ENCODE measurements around the gene SEC16B. TPM values are rescaled to one million over a fixed set of nuclear protein-coding genes. Genes with fewer than 3 reads are reported as not detected.

SEC16B gene
- total RNA-seq, 1 donor from 2014 or later: 9.6 TPM

DNA sequence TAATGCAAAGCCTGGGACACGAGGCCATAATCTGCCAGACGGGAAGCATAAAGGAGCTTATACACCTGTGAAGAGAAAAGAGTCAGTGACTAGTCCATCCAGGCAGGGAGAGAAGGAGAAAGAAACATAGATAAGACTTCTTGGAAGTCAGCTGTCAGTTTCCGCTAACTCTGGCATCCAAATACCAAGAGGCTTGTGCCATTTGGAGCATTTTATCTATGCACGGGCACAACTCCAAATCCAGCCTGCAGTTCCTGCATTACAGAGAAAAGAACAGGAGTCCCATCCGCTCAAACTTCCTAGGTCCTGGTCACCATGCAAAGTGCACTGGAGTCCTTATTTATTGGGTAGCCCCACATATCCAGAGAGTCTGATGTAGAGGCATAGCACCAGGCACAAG, 27.9 kb downstream of the SEC16B start:
- no peak for DNase-seq

DNA sequence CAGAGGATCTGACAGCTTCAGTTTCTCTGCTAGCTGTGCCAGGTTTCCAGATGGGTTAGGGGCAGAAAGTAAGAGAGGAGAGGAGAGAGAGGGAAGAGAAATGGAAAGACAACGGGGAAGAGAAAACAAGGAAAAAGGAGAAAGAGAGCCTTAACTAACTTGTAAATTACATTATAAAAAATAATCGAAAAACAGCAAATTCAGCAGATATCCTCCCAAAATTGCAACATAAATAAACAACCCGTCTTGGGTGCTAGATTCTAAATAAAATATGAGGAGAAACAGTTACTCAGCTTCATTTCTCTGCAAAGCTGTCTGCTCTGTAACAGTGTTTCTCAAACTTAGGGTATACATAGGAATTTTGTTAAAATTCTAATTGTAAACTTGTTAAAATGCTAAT, 29.2 kb downstream of the SEC16B start:
- no peak for DNase-seq

DNA sequence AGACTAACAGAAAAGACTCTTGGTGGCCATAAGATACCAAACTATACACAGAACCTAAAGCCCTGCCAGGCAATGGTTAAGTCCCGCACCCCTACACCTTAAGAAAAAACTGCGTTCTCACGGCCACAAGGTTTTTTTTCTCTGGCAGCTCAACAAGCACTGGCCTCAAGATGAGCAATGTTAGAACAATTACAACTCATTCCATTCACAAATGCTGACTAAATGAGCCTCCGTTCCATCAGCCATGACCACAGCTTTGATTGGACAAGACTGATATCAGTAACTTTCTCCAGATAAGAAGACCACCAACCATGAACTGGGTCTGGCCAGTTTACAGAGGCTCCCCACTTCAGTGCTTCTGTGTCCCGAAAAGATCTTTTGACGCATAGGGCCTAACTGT, 31.9 kb downstream of the SEC16B start:
- no peak for DNase-seq

- DNase-seq: no peak
These were observed 32.6 kb downstream of the SEC16B start for GRCh38 chr1:177937174-177937770.

DNA sequence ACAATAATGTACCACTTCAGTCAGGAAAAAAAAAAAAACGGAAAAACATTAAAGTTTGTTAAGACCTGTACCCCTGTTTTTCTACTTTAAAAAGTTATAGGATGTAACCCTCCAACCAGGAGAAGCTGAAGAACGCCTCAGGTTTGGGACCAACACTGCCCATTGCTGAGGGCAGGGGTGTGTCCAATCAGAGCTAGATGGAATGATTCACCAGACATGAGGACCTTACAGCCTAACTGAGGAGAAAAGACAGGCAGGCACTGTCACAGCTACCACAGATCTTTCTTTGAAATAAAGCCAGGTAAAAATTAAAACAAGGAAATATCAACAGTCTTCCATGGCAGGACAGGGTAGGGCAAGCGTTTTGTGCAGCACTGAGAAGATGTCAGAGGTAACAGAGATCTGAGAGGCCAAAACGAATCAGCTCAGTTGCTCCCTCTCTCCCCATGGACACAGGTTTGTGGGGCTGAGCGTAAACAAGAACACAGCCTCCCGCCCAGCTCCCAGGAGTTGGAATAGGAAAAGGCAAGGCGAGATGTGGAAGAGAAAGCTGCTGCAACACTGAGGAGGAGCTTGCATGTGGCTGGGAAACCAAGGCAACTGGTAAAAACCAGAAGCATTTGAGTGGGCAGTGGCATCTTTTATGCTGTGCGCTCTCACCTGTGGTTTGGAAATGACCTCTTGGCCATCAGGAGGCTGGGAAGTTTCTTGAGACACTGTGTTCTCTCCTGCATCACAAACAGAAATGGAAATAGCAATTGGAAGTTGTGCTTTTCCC, 34.0 kb downstream of the SEC16B start:
- no peak for DNase-seq

GRCh38 chr1:177934927-177935326, 34.9 kb downstream of the SEC16B start:
- no peak for DNase-seq

DNA sequence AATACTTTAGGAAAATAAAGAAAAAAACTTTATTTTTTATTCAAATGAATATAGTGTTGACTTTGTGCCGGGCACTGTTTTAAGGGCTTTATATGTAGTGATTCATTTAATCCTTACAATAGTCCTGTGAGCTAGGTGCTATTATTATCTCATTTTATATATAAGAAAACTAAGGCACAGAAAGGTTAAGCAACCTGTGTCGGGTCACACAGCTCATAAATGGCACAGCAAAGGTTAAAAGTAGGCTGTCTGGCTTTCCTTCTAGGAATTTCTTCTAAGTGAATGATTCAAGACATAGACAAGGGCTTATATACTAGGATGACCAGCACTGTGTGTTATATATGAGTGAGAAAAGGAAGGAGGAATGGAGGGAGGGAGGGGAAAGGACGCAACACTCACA, 35.4 kb downstream of the SEC16B start:
- DNase-seq: no peak

- DNase-seq: no peak
These were observed 36.0 kb downstream of the SEC16B start for GRCh38 chr1:177933881-177934280.

DNA sequence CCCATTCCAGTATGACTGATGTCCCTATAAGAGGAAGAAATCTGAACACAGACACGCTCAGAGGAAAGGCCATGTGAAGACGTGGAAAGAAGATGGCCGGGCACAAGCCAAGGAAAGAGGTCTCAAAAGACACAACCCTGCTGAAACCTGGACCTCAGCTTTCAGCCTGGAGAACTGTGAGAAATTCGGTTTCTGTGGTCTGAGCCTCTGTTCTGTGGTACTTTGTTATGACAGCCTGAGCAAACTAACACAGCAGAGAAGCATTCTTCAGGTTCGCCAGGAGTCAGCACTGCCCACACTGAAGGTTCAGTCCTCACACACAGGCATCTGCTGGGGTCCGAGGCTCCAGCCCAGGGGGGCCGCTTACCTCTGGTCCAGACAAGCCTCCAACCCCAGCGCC, 37.7 kb downstream of the SEC16B start:
- DNase-seq: no peak

DNA sequence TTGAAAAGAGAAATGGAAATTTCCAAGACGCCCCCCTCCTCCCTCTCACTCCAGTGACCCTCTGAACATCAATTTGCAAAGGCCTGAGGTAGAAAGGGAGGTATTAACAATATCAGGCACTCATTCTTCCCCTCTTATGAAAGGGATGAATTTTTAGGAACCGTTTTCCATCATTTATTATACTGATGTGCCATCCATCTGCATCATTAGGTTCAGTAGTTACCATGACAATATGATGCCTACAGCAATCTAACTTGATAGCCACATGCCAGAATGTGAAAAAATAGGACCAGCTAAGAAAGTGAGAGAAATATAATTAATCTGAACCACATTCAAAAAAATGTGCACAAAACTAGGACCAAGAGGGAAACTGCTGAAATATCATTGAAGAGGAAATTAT, 40.9 kb downstream of the SEC16B start:
- no peak for DNase-seq

DNA sequence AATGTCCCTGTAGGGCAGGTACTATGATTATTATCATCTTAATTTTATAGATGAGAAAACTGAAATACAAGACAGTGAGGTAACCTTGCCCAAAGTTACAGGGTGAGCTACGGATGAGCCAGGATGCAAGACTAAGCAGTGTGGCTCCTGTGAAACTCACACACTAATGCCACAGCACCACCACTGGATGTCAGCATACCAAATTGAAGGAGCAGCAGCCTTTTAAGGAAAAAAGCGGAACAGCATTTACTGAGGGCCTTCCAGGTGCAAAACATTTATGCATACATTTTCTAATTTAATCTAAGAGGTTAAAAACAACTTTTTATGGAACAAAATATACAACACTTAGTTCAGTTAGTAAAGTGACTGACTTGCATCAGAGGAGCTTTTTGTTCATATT, 41.7 kb downstream of the SEC16B start:
- no peak for DNase-seq

DNA sequence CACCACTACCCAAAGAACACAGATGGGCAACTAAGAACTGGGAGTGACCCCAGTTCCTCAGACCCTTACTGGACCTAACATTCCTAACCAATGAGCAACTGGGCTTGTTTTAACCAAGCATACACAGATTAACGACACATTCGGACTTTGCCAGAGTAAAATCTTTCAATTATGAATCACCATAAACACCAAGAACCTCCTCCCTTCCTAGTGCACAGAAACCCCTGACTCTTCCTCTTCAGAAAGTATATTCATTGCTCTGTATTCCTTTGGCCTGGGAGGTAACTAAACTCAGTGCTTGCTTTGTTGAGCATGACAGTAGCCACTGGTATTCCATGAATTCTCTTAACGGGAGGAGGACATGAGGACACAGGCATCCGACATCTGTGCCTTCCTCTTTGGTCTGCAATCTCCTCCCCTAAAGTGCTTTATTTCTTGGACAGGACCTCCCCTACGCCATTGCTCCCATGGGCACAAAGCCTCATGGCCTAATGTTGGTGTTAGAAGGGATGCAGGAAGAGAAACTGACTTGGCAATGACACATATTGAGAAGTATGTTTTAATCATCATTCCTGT, 42.7 kb downstream of the SEC16B start:
- no peak for DNase-seq

GRCh38 chr1:177926201-177926600, 43.7 kb downstream of the SEC16B start:
- no peak for DNase-seq

DNA sequence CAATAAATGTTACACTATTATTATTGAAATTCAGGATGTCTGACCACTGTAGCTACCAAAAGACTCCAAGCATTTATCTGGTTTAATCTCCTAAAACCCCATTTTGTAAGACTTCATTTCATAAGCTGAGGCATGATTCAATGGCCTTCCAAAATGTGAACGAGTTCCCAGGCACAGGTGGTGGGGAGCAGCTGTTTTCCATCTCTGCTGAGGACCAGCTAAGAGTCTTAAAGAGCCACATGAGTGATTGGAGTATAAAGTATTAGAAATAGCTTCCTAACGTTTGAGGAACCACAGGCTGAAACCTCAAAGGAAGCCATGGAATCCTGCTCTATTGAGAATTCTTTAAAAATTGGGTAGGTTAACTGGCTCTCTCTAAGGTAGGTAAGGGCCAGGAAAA, 44.9 kb downstream of the SEC16B start:
- no peak for DNase-seq

- no peak for DNase-seq
These were observed 46.4 kb downstream of the SEC16B start for GRCh38 chr1:177923441-177923840.

DNA sequence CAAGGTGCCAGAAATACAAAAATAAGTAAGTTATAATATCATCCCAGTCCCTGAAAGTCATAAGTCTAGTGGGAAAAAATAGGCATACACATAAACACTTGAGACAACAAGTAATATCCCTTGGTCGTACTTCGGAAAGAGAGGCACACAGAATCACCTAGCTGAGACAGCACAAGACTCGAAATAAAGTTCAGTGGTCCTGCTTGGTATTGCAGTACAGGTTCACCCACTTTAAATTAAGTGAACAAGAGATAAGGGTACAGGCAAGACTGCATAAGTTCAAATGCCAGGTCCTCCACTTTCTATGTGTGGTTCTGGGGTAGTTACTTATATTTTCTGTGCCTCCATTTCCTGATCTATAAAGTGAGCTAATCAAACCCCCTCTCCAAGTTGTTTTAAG, 47.6 kb downstream of the SEC16B start:
- no peak for DNase-seq

GRCh38 chr1:177921590-177921989, 48.3 kb downstream of the SEC16B start:
- no peak for DNase-seq

GRCh38 chr1:177920091-177920490, 49.8 kb downstream of the SEC16B start:
- DNase-seq: no peak

DNA sequence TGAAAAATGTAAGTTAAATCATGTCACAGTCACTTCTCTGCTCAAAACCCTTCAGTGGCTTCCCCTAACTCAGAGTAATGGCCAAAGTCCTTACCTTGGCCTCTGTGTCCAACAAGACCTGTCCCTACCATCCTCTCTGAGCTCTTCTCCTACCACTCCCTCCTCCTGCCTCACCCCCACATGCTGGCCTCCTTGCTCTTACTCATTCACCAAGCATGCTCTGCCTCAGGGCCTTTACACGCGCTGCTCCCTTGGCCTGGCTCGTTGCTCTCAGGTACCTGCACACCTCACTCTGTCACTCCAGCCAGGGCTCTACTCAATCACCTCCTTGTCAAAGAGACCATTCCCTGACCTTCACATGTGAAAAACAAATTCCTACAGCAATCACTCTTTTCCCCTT, 54.2 kb downstream of the SEC16B start:
- no peak for DNase-seq

DNA sequence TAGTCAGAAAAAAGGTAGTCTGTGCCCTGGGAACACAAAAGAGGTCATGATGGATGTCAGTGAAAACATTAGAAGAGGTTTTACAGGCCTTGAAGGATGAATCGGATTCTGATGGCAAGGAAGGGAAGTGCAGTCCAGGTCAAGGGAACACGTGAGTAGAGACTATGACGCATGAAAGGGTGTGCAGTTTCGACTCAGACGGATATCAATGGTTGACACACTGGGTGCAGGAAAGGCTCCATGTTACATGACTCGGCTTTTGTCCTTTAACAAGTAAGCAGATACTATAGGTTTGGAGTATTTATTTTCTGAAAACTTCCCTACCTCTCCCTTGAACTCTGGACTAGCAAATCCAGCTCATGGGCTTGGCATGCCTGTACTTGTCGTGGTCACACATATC, 55.3 kb downstream of the SEC16B start:
- no peak for DNase-seq

DNA sequence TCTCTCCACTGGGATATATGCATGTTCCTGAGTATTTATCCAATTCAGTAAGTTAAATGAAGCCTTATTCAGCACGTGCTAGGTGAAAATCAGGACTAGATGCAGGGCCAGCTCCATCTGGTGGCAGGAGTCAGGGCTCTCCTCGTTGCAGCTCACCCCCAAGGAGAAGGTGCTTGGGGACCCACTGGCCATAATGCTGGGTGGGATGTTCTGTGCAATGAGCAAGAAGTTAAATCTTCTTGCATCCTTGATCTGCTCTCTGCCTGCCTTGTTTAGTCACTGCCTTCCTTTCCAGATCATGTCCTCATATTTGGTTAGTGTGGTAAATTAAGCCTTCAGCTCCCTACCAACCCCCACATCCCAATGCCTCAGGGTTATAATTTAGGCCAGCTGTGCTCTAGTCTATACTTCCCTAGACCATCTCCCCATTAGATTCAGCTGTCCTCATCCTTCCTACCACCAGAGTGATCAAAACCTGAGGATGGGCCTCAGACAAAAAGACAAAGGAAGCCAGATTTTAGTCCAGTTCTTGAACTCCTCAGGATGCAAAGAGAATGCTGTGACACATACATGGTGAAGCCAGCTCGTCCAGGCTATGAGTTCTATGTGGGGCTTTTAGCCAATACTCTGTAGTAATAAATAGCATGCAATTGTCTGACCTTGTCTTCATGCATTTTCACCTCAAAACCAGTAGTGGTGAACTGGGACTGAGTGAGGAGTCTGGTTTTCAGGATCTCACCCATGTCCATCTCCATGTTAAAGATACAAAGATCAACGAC, 55.9 kb downstream of the SEC16B start:
- DNase-seq: no peak

GRCh38 chr1:177912991-177913390, 56.9 kb downstream of the SEC16B start:
- DNase-seq: no peak

GRCh38 chr1:177909416-177909815, 60.4 kb downstream of the SEC16B start:
- no peak for DNase-seq
